Left kidney (tissue), 8 donors: ENCODE measurements around the gene SAP130. TPM values are rescaled to one million over a fixed set of nuclear protein-coding genes. Genes with fewer than 3 reads are reported as not detected.
A peak's percentile ranks its signal among the peaks of the same experiment; 100 is the strongest.

ENCODE experiments used
- DNase-seq: peaks from one replicate; pipeline ENCODE4 v3.0.0-alpha.2; 2013
- long read RNA-seq, 8 donors: transcript quantifications; one replicate each; lab custom pipeline, GENCODE V29; 2026
- polyA plus RNA-seq: library from polyadenylated mRNA; unstranded; fragments of 120-200 nt; gene quantifications from one replicate; pipeline ENCODE4 v1.2.1, GENCODE V29; 2013; ENCODE audit not compliant: insufficient read length

SAP130 gene
- polyA plus RNA-seq = 31.8 TPM
- long read RNA-seq, donor 1, partial matches to known transcripts = 7 of 8 reads
- long read RNA-seq, donor 1, other reads (novel, unspliced or antisense) = 0 of 8 reads
- long read RNA-seq, donor 2, full-length matches to known transcripts = 1 of 1 reads
- long read RNA-seq, donor 2, partial matches to known transcripts = 0 of 1 reads
- long read RNA-seq, donor 2, other reads (novel, unspliced or antisense) = 0 of 1 reads
- long read RNA-seq, donor 3, full-length matches to known transcripts = 1 of 1 reads
- long read RNA-seq, donor 3, partial matches to known transcripts = 0 of 1 reads
- long read RNA-seq, donor 3, other reads (novel, unspliced or antisense) = 0 of 1 reads
- long read RNA-seq, donor 4 = 0 reads
- long read RNA-seq, donor 5 = 0 reads
- long read RNA-seq, donor 6 = 0 reads
- long read RNA-seq, donor 7 = 0 reads
- long read RNA-seq, donor 8 = 0 reads

- peak; percentile 95 for DNase-seq
Measured at GRCh38 chr2:128027801-128028667, at the start of gene SAP130. TSS of gene SAP130 (minus strand) at chr2:128028059. CDS start at chr2:128026292, 1,767 bp downstream.

DNA sequence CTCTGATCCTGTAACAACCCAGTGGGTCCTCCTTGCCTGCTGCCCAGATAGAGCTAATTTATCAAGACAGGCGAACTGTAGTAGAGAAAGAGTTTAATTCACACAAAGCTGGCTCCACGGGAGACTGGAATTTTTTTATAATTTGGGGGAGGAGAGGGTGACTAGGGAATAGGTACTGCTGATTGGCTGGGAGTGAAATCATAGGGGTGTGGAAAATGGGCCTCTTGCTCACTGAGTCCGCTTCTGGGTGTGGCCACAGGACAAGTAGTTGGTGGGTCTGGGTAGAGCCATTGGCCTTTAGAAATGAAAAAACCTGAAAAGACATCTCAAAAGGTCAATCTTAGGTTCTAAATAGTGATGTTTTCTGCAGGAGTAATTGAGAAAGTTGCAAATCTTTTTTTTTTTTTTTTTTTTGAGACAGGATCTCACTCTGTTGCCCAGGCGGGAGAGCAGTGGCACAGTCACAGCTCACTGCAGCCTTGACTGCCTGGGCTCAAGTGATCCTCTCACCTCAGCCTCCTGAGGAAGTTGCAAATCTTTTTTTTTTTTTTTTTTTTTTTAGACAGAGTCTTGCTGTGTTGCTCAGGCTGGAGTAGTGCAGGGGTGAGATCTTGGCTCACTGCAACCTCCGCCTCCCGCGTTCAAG, 48.7 kb upstream of the SAP130 start:
- DNase-seq = no peak

GRCh38 chr2:128073278-128073677, 45.4 kb upstream of the SAP130 start:
- DNase-seq = no peak

DNA sequence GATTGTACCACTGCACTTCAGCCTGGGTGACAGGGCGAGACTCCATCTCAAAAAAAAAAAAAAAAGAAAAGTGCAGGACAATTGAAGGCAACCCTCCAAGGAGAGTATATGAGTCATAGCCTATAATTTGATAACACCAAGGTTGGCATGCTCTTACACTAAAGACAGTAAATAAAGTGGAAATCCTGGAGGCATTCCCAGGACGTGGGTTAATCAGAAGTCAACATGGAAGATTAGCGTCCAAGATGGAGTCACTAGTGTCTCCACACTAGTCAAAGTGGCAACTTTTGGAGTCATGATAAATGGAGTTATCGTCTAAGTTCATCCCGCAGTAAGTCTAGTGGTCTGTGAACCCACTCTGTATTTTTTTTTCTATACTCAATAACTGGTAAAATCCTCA, 41.9 kb upstream of the SAP130 start:
- no peak for DNase-seq

DNA sequence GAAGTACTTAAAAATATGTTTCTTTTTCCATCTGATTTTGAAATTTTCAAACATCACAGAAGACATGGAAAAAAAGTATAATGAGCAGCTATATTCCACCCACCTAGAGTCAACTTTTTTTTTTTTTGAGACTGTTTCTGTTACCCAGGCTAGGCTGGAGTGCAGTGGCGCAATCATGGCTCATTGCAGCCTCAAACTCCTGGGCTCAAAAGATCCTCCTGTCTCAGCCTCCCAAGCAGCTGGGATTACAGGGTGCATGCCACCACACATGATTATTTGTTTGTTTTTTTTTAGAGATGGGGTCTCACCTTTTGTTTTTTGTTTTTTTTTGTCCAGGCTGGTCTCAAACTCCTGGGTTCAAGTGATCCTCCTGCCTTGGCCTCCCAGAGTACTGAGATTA, 36.5 kb upstream of the SAP130 start:
- no peak for DNase-seq

DNA sequence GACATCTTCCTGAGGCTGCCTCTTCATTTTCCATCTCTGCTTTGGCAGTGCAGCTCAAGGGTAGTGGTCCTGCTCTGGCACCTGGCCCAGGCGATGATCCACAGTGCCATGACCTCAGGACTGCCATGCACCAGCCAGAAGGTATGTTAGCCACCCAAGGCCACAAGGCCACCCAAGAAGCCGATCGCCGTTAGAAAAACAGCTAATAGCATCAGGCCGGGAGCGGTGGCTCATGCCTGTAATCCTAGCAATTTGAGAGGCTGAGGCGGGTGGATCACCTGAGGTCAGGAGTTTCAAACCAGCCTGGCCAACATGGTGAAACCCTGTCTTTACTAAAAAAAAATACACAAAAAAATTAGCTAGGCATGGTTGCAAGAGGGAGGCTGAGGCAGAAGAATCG, 34.7 kb upstream of the SAP130 start:
- no peak for DNase-seq

DNA sequence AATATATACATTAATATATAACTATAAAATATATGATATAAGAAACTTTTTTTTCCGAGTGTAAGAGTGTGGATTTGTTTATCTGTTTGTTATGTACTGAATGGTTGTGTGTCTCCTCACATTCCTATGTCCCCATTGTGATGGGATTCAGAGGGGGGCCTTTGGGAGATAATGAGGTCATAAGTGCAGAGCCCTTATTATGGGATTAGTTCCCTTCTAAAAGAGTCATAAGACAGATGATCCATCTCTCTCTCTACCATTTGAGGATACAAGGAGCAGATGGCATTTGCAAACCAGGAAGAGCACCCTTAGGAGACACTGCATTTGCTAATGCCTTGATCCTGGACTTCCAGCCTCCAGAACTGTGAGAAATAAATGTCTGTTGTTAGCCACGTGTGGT, 30.3 kb upstream of the SAP130 start:
- DNase-seq = no peak

GRCh38 chr2:128057334-128057733, 29.5 kb upstream of the SAP130 start:
- DNase-seq = no peak

- no peak for DNase-seq
Measured at GRCh38 chr2:128054104-128054885, 26.4 kb upstream of the SAP130 start.

DNA sequence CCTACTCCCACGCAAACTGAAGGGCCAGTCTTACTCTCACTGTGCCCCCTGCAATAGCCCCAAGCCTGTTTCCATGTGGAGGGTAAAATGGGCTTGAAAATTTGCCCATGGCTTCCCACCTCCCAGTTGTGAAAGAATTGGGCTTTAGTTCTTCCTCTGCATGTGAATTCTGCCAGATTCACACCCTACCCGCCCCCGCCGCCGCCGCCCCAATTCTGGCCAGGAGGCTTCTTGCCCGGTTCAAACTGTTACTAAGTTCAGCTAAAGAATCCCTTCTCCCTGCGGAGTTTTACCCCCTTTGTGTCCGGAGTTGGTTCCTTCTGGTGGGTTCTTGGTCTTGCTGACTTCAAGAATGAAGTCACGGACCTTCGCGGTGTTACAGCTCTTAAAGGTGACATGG, 25.5 kb upstream of the SAP130 start:
- no peak for DNase-seq

DNA sequence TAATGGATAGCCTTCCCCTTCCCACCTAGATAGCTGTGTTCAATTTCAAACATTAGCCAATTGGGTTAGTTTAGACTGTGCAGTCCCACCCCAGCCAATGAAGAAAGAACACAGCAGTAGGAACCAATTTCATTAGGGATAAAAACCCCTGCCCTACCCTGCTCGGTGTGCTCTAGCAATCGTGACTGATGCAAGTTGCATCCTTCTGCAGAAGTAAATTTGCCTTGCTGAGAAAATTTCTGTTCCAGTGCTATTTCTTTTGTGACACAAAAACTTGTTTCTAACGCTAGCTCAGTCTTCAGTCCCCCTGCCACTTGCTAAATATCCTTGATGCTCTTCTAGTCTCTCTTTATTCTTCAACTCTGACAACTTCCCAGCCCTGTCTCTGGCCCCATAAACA, 15.2 kb upstream of the SAP130 start:
- no peak for DNase-seq

GRCh38 chr2:128041561-128041960, 13.7 kb upstream of the SAP130 start:
- no peak for DNase-seq

DNA sequence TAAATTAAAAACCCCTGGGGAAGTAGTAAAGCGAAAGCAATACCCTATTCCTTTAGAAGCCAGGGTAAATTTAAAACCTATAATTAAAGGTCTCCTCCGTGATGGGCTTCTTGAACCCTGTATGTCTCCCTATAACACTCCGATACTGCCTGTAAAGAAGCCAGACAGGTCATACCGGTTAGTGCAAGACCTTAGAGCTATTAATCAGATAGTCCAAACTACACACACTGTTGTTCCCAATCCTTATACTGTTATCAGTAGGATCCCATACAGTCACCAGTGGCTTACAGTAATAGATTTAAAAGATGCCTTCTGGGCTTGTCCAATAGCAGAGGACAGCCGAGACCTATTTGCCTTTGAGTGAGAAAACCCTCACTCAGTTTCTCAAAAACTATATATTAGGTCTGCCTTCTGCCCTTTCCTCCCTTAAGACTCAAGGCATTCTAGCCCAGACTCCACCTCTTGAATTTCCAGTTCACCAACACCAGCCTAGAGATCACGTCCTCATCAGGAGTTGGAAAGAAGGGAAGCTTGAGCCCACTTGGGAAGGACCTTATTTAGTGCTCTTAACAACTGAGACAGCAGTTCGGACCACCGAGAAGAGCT, 12.4 kb upstream of the SAP130 start:
- no peak for DNase-seq

DNA sequence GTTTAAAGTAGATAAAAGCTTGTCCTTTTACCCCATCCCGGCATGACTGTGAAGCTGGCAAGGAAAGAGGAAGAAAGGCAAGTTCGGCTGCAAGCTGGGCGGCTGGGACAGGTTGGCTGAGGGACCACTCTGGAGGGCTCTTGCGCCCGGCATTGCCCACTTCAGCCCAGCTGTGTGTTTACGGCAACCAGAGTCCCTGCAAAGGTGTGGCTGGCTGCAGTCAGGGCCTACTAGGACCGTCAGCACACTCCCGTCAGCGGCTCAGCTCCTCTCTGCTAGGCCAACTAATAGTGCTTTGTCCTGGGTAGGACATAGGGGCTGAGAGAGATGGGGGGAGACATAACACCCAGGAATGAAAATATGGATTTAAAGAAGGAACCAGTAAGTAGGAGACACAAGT, 11.7 kb upstream of the SAP130 start:
- no peak for DNase-seq

DNA sequence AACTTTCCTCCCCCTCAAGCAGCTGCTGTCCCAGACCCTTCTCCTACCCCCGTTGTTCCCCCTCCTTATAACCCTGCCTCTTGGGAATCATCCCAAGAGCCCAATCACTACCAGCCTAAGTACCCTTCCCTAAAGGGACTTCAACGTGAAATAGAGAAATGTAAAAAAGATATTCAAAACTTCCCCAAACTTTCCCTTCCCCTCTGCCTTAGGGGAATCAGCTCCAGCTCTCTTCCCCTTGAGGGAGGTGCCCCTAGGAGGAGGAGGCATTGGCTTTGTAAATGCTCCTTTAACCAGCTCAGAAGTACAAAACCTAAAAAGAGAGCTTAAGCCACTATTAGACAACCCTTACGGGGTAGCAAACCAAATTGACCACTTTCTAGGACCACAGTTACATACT, 10.6 kb upstream of the SAP130 start:
- no peak for DNase-seq

- no peak for DNase-seq
Measured at GRCh38 chr2:128037649-128038048, 9.8 kb upstream of the SAP130 start.

DNA sequence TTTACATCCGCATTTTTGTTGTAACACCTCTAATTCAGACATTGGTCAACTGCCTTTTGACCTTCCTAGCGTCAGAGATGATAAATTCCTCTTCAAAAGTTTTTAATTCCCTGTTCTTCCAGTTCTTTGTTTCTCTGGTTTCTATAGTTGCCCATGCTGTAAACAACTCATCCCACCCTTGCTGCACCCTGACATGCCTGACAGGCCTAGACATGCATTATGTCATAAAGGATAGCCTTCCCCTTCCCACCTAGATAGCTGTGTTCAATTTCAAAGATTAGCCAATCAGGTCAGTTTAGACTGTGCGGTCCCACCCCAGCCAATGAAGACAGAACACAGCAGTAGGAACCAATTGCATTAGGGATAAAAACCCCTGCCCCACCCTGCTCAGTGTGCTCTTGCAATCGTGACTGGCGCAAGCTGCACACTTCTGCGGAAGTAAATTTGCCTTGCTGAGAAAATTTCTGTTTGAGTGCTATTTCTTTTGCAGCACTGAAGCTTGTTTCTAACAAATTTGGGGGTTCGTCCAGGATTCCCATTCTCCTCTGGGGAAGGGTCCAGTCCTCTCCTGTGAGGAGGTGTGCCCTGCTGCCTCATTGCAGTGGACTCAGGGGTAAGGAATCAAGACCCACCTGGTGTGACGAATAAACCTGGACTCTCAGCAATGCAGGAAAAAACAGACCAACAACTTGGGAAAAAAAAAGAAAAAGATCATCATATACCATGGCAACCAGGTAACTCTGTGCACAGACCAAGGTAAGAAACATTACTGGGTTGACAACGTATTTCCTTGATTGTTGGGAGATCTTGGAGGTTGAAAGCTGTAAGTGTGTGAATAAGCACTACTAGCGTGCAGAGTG, 9.1 kb upstream of the SAP130 start:
- no peak for DNase-seq

GRCh38 chr2:128032092-128032491, 4.2 kb upstream of the SAP130 start:
- DNase-seq = no peak

DNA sequence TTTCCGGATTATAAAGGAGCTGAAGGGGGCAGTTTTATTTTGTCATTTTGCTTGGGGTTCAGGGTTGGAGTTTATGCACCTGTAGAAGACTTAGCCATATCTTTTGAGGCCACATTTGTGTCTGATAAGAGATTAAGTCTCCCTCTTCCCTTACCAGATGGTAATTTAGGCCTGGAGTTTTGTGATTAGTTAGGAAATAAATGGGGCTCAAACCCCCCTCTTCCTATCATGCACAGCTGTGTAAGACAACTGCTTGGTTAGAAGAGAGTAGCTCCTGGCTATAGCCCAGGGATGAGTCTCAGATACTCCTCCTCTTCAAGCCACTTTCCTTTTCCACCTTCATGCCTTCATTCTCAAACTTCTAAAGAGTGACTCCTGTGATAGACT, 802 bp upstream of the SAP130 start:
- DNase-seq = no peak

- peak; percentile 98 for DNase-seq
Measured at GRCh38 chr2:128027278-128027800, 520 bp downstream of the SAP130 start.
